Measurements from ENCODE around the gene DNAJC15.
A peak's percentile ranks its signal among the peaks of the same experiment; 100 is the strongest.
"Not testable (repeated sequence)": the region's sequence is repeated elsewhere in the genome, so short reads cannot be mapped to it uniquely, and the experiment has no call there.

DNAJC15 gene

DNA sequence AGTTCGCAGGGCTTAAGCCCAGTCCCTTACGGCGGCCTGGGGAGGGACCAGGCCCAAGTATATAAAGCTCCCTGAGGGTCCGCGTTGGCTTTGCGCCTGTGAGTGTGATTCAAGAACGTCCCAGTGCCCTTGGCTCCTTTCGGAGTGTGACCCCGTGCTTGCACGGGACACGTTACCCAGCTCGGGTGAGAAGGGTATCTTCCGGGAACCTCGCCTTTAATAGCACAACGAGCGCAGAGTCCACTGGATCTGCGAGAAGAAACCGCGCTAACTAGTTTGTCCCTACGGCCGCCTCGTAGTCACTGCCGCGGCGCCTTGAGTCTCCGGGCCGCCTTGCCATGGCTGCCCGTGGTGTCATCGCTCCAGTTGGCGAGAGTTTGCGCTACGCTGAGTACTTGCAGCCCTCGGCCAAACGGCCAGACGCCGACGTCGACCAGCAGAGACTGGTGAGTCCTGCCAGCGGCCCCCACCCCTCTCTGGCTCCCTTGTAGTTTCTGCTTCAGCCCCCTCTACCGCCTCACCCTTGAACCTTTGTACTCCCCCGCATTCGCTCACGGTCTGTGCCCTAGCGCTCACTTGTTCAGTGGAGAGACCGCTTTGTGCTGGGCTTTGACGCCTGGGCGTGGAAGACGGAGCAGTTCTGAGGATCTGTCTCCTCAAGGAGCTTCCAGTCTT is at the start of gene DNAJC15:
TSS of gene DNAJC15 (plus strand) at position 298 of the 675 bp plus-strand sequence. CDS start at position 339, 41 bp downstream.
- peak; percentile 94 for DNase-seq

DNA sequence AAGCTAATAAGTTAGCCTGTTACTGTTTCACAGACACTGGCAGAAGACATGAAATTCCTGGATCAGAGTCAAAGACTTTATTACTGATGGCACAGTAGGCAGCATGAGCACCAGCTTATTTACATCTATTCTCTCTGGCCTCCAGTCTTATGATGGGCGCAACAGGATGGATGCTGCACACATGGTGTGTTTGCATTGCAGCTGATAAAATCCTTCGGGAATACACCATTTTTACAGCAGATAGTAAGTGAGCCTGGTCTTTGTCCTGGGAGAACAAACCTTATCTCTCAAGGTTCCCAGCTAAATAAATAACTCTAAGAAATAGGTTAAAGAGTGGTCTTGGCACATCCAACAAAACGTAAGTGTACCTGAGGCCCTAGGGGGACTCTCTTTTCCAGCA is 47.3 kb upstream of the DNAJC15 start:
- no peak for DNase-seq

DNA sequence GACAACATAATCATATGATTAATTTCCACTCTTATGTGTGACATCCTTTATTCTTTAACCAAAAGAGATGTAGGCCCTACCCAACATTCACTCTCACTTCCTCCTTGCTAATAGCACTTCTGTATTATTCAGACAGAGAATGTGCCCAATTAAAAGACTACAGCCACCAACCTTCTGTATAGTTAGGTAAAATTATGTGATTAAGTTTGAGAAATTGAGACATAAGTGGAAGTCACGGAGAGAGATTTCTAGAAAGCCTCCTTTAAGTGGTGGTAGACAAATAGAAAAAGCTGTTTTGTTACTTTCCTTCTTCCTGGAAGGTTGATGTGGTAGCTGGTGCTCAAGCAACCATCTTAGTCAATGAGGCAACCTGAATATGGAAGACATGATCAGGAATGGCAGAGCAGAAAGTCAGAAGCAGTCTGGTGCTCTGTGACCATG is 46.1 kb upstream of the DNAJC15 start:
- DNase-seq, result no peak

DNA sequence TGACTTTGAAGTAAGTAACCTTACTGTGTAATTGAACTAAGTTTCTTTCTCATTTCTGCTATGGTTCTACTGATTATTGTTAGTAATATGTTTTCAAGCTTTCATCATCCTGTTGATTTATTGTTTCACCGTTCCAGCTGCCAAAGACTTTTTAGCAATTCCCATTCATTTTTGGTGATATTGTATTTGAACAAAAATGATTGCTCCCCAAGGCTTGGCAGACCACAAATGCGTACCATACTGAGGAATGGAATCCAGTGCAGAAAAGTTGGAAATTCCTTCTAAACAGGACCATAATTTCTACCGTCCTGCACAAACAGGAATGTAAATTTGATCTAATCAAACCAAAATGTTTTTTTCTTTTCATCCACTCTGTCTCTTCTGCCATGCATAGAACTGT is 42.1 kb upstream of the DNAJC15 start:
- no peak for DNase-seq

DNA sequence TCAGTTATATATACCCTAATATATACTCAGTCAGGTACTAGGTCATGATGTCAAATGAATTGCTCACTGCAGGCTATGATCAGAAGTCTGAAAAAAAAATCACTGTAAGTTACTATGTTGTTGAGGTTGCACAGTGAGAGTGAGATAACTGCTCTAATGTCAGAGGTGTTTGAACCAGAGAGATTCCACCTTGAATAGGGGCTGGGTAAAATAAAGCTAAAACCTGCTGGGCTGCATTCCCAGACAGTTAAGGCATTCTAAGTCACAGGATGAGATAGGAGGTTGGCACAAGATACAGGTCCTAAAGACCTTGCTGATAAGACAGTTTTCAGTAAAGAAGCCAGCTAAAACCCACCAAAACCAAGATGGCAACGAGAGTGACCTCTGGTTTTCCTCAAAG is 41.5 kb upstream of the DNAJC15 start:
- no peak for DNase-seq

DNA sequence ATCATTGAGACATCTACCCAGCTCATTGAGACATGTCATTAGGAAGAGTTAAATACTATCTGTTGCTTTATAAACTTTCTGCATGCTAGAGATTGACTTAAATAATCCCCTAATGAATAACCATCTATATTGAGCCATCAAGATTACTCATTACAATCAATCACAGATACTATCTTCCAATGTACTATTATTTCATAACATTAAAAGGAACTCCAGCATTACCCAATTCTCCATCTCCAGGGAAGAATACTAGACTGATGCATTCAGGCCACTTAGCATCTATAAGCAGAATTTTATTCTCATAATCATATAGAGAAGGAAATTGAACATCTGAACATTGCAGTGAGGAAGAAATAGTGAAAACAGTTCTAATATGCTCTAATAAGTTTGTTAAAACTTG is 39.4 kb upstream of the DNAJC15 start:
- DNase-seq, result no peak

DNA sequence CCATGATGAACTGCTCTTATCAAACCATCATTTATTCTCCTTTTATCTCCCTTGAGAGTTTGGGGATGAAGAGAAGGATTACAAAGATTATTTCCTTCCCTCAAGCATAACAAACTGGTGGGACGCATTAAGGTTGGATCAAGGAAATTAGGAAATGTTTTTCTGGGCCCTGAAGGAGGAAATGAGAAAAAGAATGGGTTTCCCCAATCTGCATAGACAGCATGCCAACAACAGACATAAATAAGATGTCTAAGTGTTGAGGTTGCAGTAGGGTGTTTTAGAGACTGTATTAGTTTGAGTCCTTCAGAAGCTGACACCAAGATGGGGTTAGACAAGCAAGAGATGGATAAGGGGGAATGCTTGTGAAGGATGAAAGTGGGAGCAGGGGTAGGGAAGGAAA is 38.7 kb upstream of the DNAJC15 start:
- DNase-seq, result no peak

DNA sequence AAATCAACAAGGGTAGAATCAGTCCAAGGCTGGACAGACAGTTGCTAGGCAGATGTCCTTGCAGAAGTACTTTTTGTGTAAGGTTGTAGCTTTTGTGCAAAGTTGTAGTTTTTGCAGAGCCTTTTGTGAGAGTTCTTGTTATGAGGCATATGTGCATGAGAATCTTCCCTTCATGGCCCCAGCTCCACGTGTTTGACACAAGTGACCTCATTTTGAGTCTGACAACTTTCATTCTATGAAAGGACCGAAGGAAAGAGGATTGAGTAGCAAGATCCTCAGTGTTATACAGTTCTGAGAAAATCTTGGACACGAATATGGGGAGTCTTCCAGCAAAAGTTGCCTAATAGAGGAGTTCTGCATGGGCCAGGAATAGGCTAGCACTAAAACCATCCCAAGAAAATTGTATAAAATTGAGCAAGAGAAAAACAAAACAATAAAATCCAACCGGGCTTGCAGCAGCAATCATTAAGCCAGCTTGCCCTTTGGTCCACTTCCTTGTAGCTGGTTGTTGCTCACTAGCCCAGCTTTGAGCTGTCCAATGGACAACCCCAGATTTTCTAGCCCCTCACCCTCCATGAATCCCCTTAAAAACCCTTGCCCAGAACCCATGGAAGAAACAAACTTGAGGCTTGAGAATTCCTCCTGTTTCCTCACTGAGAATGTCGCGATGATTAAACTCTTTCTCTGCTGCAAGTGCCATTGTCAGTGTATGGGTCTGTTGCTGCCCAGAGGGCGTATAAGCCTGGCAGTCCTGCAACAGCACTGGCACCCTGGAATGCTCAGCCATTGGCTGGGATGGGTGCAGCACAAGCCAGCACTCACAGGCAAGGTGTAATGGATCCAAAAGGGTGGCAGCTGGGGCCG is 37.8 kb upstream of the DNAJC15 start:
- no peak for DNase-seq

DNA sequence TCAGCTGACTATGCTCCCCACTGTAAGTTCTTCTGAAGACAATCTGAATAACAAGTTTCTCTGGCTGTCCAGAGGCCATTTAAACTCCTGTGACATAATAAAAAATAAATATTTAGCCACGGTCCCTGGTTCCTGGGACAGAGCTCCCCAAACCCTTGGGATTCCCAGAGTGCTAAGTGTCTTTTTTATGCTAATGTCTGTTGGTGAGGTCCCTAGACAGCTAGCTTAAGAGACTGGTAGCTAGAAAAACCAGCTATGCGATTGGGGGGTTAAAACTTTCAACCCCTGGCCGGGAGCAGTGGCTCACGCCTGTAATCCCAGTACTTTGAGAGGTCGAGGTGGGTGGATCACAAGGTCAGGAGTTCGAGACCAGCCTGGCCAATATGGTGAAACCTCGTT is 37.2 kb upstream of the DNAJC15 start:
- DNase-seq, result no peak

DNA sequence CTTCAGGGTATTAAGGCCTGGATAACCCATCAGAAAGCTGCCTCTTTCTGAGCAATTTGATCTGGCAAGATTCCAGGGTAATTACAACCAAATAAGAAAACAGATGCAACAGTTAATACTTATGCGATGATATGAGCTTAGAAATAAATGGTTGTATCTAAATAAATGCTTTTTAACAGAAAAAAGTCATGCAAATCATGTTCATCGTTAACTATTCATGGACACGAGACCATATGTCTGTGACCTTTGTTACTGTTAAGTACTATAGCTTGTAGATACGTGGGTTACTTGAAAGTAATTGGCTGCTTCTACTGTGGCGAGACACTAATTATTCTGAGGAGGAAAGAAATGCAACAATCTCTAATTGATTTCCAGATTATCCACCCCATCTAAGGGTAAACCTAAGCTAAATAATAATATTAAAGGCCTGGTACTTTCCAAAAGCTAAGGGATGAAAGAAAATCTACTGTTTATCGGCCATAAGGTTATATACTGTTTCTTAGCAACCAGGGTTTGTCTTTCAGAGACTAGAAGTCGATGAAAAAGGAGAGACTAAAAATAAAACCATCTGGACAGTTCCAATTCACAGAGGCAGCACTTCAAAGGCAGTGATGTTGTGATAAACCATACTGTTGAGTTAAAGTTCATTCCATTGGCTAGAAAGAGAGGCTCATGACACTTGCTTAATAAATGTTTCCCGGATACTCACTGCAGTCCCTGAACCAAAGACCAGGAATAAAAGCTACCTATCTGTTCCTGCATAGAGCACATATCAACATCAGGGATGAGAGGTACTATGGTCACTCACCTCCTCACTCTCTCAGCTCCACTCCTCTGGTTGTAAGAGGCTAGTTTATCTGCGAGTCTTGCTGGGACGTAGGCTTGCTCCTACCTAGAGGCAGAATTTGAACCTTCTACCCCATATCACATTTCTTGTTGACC is 32.8 kb upstream of the DNAJC15 start:
- DNase-seq, result no peak

DNA sequence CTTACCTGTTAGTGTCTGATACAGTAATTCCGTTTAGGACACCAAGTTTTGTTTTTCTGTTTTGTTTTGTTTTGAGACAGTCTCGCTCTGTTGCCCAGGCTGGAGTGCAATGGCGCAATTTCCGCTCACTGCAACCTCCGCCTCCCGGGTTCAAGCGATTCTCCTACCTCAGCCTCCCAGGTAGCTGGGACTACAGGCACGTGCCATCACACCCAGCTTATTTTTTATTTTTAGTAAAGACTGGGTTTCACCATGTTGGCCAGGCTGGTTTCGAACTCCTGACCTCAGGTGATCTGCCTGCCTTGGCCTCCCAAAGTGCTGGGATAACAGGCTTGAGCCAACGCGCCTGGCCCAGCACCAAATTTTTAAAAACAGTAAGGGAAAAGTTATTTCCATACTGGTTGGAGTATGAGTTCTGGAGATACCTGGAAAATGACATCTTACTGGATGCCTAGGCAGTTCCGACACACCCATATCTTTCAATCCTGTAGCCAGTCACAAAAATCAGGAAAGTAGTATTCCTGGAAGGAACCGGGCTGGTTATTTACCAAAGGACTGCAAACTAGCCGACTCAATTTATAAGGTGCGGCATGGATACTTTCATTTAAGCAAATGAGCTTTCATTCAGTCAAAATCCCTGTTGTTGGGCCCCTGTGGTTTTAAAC is 32.0 kb upstream of the DNAJC15 start:
- not testable (repeated sequence) for DNase-seq

DNA sequence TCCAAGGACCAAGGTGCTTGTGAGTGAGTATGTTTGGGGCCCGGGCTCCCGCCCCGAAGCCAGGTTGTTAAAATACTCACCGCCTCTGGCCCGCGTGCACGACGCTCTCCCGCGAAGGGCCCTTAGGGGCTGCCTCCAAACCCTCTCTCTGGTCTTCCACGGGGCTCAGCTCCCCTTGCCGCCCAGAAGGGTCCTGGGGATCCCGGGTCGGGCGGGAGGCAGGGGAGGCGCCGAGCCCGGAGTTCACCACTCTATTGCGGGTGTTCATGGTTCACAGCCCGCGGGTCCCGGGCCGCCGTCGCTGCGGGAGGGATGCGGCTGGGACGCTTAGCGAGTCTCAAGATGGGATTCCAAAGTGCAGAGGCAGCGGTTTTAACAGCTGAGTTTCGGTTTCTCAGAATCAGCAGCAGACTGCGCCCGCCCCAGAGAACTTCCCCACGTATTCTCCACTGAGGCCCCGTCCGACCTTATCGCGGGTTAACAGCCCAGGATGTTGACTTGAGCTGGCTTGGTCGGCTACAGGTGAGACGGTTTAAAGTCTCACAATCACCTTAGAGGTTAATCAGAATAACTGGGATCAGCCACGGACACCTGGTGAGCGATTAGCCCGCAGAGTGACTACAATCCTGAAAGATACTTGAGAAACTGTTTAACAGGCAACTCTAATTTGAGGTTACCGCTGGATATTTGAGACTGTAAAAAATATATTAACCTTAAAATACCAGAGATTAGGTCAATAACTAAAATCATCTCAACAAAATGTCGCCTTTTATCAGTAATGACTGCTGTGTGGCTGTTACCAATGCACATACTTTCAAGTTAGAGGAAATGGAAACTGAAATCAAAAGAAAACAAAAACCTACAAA is 31.3 kb upstream of the DNAJC15 start, which contains the start of gene EPSTI1:
TSS of gene EPSTI1 (minus strand) at position 344 of the 866 bp plus-strand sequence. CDS start at position 268, 76 bp downstream.
- peak; percentile 75 for DNase-seq

DNA sequence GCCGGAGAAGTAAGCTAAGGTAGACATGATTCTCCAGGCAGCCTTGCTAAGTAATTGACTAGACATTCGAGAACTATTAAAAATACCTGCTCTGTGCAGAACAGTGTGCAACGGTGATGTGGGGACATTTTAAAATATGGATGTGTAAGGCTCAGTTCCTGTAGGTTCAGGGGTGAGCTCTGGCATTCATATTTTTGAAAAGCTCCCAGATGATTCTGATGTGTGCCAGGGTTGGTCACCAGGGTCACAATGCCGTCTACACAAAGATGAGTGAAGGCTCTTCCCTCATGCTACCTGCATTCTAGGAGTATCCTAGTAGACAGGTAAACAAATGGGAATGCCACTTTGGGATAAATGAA is 30.6 kb upstream of the DNAJC15 start:
- DNase-seq, result no peak

DNA sequence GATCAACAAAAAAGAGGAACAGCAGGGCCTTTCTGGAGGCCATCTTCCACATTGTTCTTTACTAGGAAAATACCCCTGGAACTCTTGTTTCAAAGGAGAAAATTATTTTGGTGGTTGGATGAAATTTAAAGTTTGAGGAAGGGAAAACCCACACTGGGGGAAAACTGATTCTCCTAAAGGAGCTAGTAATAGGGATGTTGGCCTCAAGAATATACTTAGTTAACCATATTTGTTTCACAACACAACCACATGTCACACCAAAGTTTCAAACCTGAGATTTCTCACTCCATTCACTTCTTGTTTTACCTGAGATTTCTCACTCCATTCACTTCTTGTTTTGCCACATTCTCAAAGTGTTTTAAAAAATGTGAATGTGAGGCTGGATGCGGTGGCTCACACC is 28.5 kb upstream of the DNAJC15 start:
- DNase-seq, result no peak

DNA sequence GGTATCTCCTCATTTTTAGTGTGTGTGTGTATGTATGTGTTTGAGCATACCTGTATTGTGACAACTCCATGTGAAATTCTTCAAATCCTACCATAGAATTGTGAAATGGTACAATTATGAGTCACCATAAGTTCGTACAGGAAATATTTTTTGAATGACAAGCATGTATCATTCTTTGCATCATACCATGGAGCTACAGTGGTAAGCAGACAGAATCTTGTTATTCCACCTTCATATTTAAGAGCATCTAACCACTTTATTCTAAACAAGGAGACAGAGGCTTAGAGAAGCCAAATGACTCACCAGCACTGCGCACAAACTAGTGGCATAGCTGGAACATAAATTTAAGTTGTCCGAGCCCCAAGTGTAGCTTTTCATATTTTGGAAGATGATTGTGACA is 26.8 kb upstream of the DNAJC15 start:
- DNase-seq, result no peak

DNA sequence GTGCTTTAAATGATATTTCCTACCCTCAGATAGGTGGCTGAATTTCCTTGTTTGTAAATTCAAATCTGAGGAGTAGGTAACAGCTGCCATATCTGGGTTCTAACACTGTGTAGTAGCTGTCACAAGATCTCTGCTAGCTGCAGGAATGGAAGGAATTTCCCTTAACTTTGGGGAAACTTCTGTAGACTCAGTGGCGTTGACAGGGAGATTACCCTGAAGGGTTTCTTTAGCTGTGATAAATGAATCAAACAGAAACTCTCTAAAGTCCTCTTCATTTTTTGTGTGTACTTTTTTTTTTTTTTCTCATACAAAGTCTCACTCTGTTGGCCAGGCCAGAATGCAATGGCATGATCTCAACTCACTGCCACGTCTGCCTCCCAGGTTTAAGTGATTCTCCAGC is 26.0 kb upstream of the DNAJC15 start:
- no peak for DNase-seq

DNA sequence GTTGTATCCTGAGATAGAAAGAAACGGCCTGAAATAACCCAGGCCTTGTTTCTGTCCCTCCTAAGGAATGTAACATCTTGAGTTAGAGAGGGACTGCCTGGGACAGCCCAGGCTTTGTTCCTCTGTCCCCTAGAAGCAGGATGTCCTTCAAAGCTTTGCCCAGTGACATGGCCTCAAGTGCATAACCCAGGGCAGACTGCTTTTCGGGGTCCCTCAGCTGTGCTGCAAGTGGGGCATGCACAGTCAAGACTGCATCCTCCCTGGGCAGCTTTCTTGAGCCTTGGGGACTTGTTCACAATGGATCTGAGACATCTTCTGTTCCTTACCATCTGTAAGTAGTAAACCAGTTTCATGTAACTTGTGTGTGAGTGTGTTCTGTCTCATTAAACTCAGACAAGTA is 23.9 kb upstream of the DNAJC15 start:
- no peak for DNase-seq

DNA sequence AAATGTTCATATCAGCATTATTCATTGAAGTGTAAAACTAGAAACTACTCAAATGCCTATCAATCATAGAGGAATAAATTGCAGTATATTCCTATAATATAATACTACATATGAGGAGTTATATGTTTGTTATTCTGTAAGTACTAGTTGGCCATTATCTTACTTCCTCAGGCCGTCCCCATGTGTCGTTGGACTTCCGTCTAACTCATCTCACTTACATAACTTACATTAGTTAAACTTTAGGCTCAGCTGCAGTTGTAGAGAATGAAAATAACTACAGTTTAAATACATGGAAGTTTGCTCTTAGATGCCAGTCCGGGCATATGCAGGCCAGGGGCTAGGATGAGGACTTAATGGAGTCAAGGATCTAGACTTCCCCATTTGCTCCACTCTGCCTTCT is 22.7 kb upstream of the DNAJC15 start:
- DNase-seq, result peak; percentile 76

DNA sequence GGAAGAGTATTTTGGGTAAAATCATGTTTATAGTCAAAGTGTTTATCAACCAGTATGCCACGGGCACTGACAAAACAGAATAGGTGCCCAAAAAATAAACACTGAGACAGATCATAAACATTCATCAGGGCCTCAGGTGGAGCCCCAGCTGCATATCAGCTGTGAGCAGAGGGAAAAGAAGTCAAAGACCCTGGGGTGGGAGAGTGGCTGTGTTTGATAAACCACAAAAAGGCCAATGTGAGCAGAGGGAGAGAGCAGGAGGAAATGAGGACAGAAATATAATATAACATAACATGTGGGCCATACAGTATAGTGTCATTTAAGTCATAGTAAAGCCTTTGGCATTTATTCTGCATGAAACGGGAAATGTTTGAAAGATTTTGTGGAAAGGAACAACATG is 21.4 kb upstream of the DNAJC15 start:
- DNase-seq, result no peak

DNA sequence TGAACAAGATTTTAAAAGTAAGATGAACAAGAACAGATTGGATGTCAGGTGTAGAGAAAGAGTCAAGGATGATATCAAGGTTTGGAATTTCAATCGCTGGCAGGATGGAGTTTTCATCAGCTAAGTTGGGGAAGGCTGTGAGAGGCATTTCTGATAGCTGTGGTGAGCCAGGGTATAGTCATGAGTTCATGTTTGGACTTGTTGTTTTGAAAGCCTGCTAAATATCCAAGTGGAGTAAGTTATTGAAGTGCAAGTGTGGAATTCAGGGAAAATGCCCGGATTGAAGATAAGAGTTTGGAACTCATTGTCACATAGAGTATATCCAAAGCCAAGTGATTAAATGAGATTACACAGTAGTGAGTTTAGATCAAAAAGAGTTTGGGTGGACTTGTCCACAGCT is 20.4 kb upstream of the DNAJC15 start:
- DNase-seq, result no peak

DNA sequence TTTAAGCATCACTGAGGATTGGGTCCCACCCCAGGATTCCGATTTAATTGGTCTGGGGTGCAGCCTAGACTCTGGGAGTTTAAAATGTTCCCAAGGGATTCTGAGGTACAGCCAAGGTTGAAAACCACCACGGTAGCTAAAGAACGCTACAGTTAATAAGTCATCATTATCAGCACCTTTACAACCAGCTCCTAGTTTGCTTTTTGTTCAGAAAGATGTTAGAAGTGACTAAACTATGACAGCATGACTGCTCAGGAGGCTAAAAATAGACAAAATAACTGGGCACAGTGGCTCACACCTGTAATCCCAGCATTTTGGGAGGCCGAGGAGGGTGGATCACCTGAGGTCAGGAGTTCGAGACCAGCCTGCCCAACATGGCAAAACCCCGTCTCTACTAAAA is 19.7 kb upstream of the DNAJC15 start:
- DNase-seq, result no peak
